H9 (cell line): ENCODE data around the gene KIF21A. TPM values are rescaled to one million over a fixed set of nuclear protein-coding genes. Genes with fewer than 3 reads are reported as not detected.

Experiments used
- DNase-seq: peaks from one replicate; pipeline ENCODE4 v3.0.0-alpha.2; 2017
- H2AFZ ChIP-seq: one replicate; pipeline ENCODE4 v1.6.1; 2013; ENCODE audit warnings: mild to moderate bottlenecking, low read length, control low read depth, moderate library complexity
- H2AK5ac ChIP-seq: 2 replicates; pipeline ENCODE4 v1.6.1; 2013; ENCODE audit warnings: low read length, control low read depth, mixed read lengths; ENCODE audit not compliant: insufficient read length
- H2BK120ac ChIP-seq: one replicate; pipeline ENCODE4 v1.6.1; 2013; ENCODE audit warnings: low read depth, mild to moderate bottlenecking, low read length, control low read depth, inconsistent platforms; ENCODE audit not compliant: poor library complexity, severe bottlenecking
- H2BK12ac ChIP-seq: 2 replicates; pipeline ENCODE4 v1.6.1; 2013; ENCODE audit warnings: low read length, control low read depth, mixed read lengths, low read depth; ENCODE audit not compliant: insufficient read length
- H2BK15ac ChIP-seq: 2 replicates; pipeline ENCODE4 v1.6.1; 2013; ENCODE audit warnings: low read depth, low read length, control low read depth
- H2BK20ac ChIP-seq: one replicate; pipeline ENCODE4 v1.6.1; 2013; ENCODE audit warnings: low read depth, mild to moderate bottlenecking, low read length, control low read depth, inconsistent platforms; ENCODE audit not compliant: poor library complexity, severe bottlenecking
- H2BK5ac ChIP-seq: 2 replicates; pipeline ENCODE4 v1.6.1; 2013; ENCODE audit warnings: low read length, control low read depth, mixed read lengths; ENCODE audit not compliant: insufficient read length
- H3K14ac ChIP-seq: 2 replicates; pipeline ENCODE4 v1.6.1; 2013; ENCODE audit warnings: low read length, control low read depth; ENCODE audit not compliant: insufficient read depth
- H3K18ac ChIP-seq: 2 replicates; pipeline ENCODE4 v1.6.1; 2013; ENCODE audit warnings: low read depth, mild to moderate bottlenecking, mixed read lengths, low read length, control low read depth; ENCODE audit not compliant: insufficient read length
- H3K23ac ChIP-seq: 2 replicates; pipeline ENCODE4 v1.6.1; 2013; ENCODE audit warnings: low read length, control low read depth, mixed read lengths, low read depth; ENCODE audit not compliant: insufficient read length
- H3K23me2 ChIP-seq: 2 replicates; pipeline ENCODE4 v1.6.1; 2013; ENCODE audit warnings: low read depth, mild to moderate bottlenecking, mixed read lengths, low read length, control low read depth; ENCODE audit not compliant: insufficient read length, poor library complexity, severe bottlenecking
- H3K27ac ChIP-seq: 2 replicates; pipeline ENCODE4 v1.5.1; 2013; ENCODE audit warnings: low read length, control low read depth, mixed read lengths, low read depth; ENCODE audit not compliant: insufficient read length
- H3K27me3 ChIP-seq: 2 replicates; pipeline ENCODE4 v1.6.1; 2013; ENCODE audit warnings: low read length, control low read depth, inconsistent platforms; ENCODE audit not compliant: insufficient read depth
- H3K4ac ChIP-seq: 2 replicates; pipeline ENCODE4 v1.6.1; 2013; ENCODE audit warnings: low read depth, mild to moderate bottlenecking, control low read depth, inconsistent platforms, low read length, moderate library complexity
- H3K4me1 ChIP-seq: 2 replicates; pipeline ENCODE4 v1.6.1; 2013; ENCODE audit warnings: low read length, control low read depth, inconsistent platforms; ENCODE audit not compliant: insufficient read depth
- H3K4me2 ChIP-seq: 2 replicates; pipeline ENCODE4 v1.6.1; 2013; ENCODE audit warnings: low read length, control low read depth, mixed read lengths; ENCODE audit not compliant: insufficient read length, insufficient read depth
- H3K56ac ChIP-seq: 2 replicates; pipeline ENCODE4 v1.6.1; 2013; ENCODE audit warnings: low read depth, mild to moderate bottlenecking, mixed read lengths, low read length, control low read depth; ENCODE audit not compliant: insufficient read length
- H3K79me1 ChIP-seq: 2 replicates; pipeline ENCODE4 v1.6.1; 2013; ENCODE audit warnings: low read depth, mild to moderate bottlenecking, moderate library complexity, low read length, control low read depth, inconsistent platforms; ENCODE audit not compliant: insufficient read depth, poor library complexity, severe bottlenecking
- H3K79me2 ChIP-seq: 2 replicates; pipeline ENCODE4 v1.6.1; 2013; ENCODE audit warnings: low read length, control low read depth, inconsistent platforms; ENCODE audit not compliant: insufficient read depth
- H3K9ac ChIP-seq: 2 replicates; pipeline ENCODE4 v1.6.1; 2013; ENCODE audit warnings: low read length, control low read depth, mixed read lengths; ENCODE audit not compliant: insufficient read length; ENCODE audit errors: extremely low read depth
- H3K9me3 ChIP-seq: one replicate; pipeline ENCODE4 v1.6.1; 2013; ENCODE audit warnings: low read depth, low read length, inconsistent platforms; ENCODE audit not compliant: control insufficient read depth
- H3T11ph ChIP-seq: one replicate; pipeline ENCODE4 v1.6.1; 2013; ENCODE audit warnings: mild to moderate bottlenecking, low read length, control low read depth, inconsistent platforms
- H4K20me1 ChIP-seq: one replicate; pipeline ENCODE4 v1.6.1; 2013; ENCODE audit not compliant: control insufficient read depth, insufficient read length, insufficient read depth
- H4K5ac ChIP-seq: 2 replicates; pipeline ENCODE4 v1.6.1; 2013; ENCODE audit warnings: low read depth, mild to moderate bottlenecking, mixed read lengths, low read length, control low read depth; ENCODE audit not compliant: insufficient read length
- H4K8ac ChIP-seq: replicated peaks from 2 replicates; pipeline ENCODE4 v1.6.1; 2013; ENCODE audit warnings: low read length, control low read depth, mixed read lengths, low read depth; ENCODE audit not compliant: insufficient read length
- H4K91ac ChIP-seq: 2 replicates; pipeline ENCODE4 v1.6.1; 2013; ENCODE audit warnings: low read depth, mild to moderate bottlenecking, moderate library complexity, mixed read lengths, low read length, control low read depth; ENCODE audit not compliant: insufficient read length
- H3K27ac Mint-ChIP-seq, 3 experiments: 2 replicates in 2 of 3; 3 replicates in 1 of 3; pipeline ENCODE4 v1.8.0; 2020 to 2021; ENCODE audit warnings: mixed read lengths in 3 of 3, mild to moderate bottlenecking in 1 of 3, moderate library complexity in 1 of 3
- H3K27me3 Mint-ChIP-seq: 2 replicates; pipeline ENCODE4 v1.8.0; 2021; ENCODE audit warnings: low read depth, mild to moderate bottlenecking, moderate library complexity, mixed read lengths
- H3K36me3 Mint-ChIP-seq, 3 experiments: 2 replicates in 2 of 3; 3 replicates in 1 of 3; pipeline ENCODE4 v1.8.0; 2020 to 2021; ENCODE audit warnings: low read depth in 3 of 3, mixed read lengths in 3 of 3; ENCODE audit not compliant: insufficient read depth in 1 of 3
- H3K4me1 Mint-ChIP-seq, 2 experiments: 2 replicates each; pipeline ENCODE4 v1.8.0; 2020; ENCODE audit warnings: mixed read lengths in 2 of 2
- H3K4me3 Mint-ChIP-seq, 2 experiments: 2 replicates in 1 of 2; 3 replicates in 1 of 2; pipeline ENCODE4 v1.8.0; 2020 to 2021; ENCODE audit warnings: mild to moderate bottlenecking in 2 of 2, mixed read lengths in 2 of 2, moderate library complexity in 1 of 2
- H3K9me3 Mint-ChIP-seq, 2 experiments: 2 replicates in 1 of 2; 3 replicates in 1 of 2; pipeline ENCODE4 v1.8.0; 2020; ENCODE audit warnings: mild to moderate bottlenecking in 2 of 2, mixed read lengths in 2 of 2, moderate library complexity in 1 of 2
- total RNA-seq: library from RNA; stranded (reverse); gene quantifications from 2 replicates; pipeline ENCODE4 v1.2.1, GENCODE V29; 2021
- TF ChIP-seq, protein P1 (sequence below): fragments of 200-600 bp; sonication (generic); conservative IDR thresholded peaks from 3 replicates; pipeline ENCODE4 v1.8.0; 2021; ENCODE audit warnings: antibody characterized with exemption, mild to moderate bottlenecking

The KIF21A gene
- total RNA-seq, 1 experiment from 2014 or later = 17.2 TPM

DNA sequence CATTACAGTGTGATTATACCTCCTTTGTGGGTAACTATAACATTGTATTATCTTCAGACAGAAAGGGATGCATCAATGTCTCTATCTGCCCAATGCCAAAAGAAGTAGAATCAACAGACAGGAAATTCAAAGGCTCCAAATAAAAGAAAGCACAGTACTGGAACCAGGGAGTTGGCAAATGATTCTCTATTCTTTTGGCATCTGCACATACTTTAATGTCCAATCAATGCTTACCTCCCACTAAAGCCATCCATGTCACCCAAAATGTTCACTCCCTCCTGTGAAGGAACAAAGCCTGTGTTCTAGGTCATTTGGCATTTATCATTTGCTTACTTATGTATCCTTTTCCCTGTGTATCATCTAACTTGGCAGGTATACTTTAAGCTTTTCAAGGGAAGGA, 36.7 kb downstream of the KIF21A start:
- no peak overlapping the region for H3K18ac ChIP-seq
- no peak overlapping the region for H4K5ac ChIP-seq
- H3K4me1 Mint-ChIP-seq = peaks cover 18 to 28% of the 10 kb centered on the region in 2 experiments
- H3K79me2 ChIP-seq = 0 out of 2 replicates have a peak, but pooled peaks cover 2% of the 10 kb centered on the region
- H2AFZ ChIP-seq = no peak overlapping the region
- no peak for DNase-seq
- H3K27ac ChIP-seq = no peak overlapping the region
- H3K27me3 Mint-ChIP-seq = peaks cover 4% of the 10 kb centered on the region; the same call in 1 of the 2 replicates
- peaks cover 4% of the 10 kb centered on the region; the same call in 1 of the 2 replicates for H3K4me1 ChIP-seq
- no peak overlapping the region for H3K4me3 Mint-ChIP-seq
- H2BK12ac ChIP-seq = no peak overlapping the region
- no peak overlapping the region for H3K56ac ChIP-seq
- no peak overlapping the region for H3T11ph ChIP-seq
- no peak overlapping the region for H3K4ac ChIP-seq
- peaks cover 0 to 4% (median 2%) of the 10 kb centered on the region in 3 experiments; a peak in 2 of 7 replicates for H3K36me3 Mint-ChIP-seq
- H3K14ac ChIP-seq = no peak overlapping the region
- H4K8ac ChIP-seq = no peak overlapping the region
- no peaks in the 10 kb centered on the region; a peak in 1 of 5 replicates for H3K9me3 Mint-ChIP-seq
- 0 out of 7 replicates have a peak overlapping the region, but pooled peaks of 1 of the 3 experiments have one; percentile 18 for H3K27ac Mint-ChIP-seq
- no peaks in the 10 kb centered on the region for H4K20me1 ChIP-seq
- no peaks in the 10 kb centered on the region for H3K27me3 ChIP-seq
- no peaks in the 10 kb centered on the region for H3K79me1 ChIP-seq
- H2BK20ac ChIP-seq = no peak overlapping the region
- H4K91ac ChIP-seq = no peak overlapping the region
- TF ChIP-seq, protein P1, sequence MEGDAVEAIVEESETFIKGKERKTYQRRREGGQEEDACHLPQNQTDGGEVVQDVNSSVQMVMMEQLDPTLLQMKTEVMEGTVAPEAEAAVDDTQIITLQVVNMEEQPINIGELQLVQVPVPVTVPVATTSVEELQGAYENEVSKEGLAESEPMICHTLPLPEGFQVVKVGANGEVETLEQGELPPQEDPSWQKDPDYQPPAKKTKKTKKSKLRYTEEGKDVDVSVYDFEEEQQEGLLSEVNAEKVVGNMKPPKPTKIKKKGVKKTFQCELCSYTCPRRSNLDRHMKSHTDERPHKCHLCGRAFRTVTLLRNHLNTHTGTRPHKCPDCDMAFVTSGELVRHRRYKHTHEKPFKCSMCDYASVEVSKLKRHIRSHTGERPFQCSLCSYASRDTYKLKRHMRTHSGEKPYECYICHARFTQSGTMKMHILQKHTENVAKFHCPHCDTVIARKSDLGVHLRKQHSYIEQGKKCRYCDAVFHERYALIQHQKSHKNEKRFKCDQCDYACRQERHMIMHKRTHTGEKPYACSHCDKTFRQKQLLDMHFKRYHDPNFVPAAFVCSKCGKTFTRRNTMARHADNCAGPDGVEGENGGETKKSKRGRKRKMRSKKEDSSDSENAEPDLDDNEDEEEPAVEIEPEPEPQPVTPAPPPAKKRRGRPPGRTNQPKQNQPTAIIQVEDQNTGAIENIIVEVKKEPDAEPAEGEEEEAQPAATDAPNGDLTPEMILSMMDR = no peak
- no peaks in the 10 kb centered on the region for H3K23me2 ChIP-seq
- no peak overlapping the region for H2BK15ac ChIP-seq
- no peak overlapping the region for H3K9ac ChIP-seq
- H2AK5ac ChIP-seq = no peak overlapping the region
- no peak overlapping the region for H3K4me2 ChIP-seq
- no peaks in the 10 kb centered on the region for H3K9me3 ChIP-seq
- H3K23ac ChIP-seq = no peak overlapping the region
- H2BK5ac ChIP-seq = no peak overlapping the region
- no peak overlapping the region for H2BK120ac ChIP-seq
